Keratinocyte (primary cell): ENCODE measurements around the gene ATP11A.
"Not testable (repeated sequence)": the region's sequence is repeated elsewhere in the genome, so short reads cannot be mapped to it uniquely, and the experiment has no call there.

Experiments used
- CTCF ChIP-seq, 3 experiments: IDR thresholded peaks in 1 of 3; conservative IDR thresholded peaks in 1 of 3; optimal IDR thresholded peaks in 1 of 3; 2 replicates in 2 of 3; 3 replicates in 1 of 3; pipeline versions ENCODE3 to v1.5.1; 2011; ENCODE audit warnings: low read length in 3 of 3, mild to moderate bottlenecking in 3 of 3, moderate library complexity in 2 of 3, control low read depth in 1 of 3, inconsistent platforms in 1 of 3; ENCODE audit not compliant: insufficient read depth in 2 of 3; ENCODE audit errors: extremely low read depth in 1 of 3
- EZH2 ChIP-seq: IDR thresholded peaks from one replicate; pipeline ENCODE4 v1.6.1; 2012; ENCODE audit warnings: inconsistent platforms, mild to moderate bottlenecking, low read length, moderate library complexity

- not testable (repeated sequence) for TF ChIP-seq CTCF (optimal IDR thresholded peaks at IDR 0.05 in 1 of 3, IDR thresholded peaks at IDR 0.05 in 1 of 3, conservative IDR thresholded peaks at IDR 0.05 in 1 of 3; ENCODE audit: extremely low read depth in 1 of 3, insufficient read depth in 2 of 3, low read length in 3 of 3); EZH2
Observed at GRCh38 chr13:112841303-112842015, 151.6 kb downstream of the ATP11A start.
